WERI-Rb-1 (cell line): Measurements from ENCODE around the gene AMH.
"Not testable (repeated sequence)": the region's sequence is repeated elsewhere in the genome, so short reads cannot be mapped to it uniquely, and the experiment has no call there.

Experiments used
- DNase-seq: peaks from one replicate; pipeline ENCODE4 v3.0.0-alpha.2; 2020
- H3K27ac ChIP-seq: fragments of 250-450 bp; sonication (Bioruptor Pico); 2 replicates; pipeline ENCODE4 v1.5.1; 2020; ENCODE audit warnings: mild to moderate bottlenecking, moderate library complexity
- H3K27me3 ChIP-seq: fragments of 250-450 bp; sonication (Bioruptor Pico); 2 replicates; pipeline ENCODE4 v1.5.1; 2021; ENCODE audit warnings: mild to moderate bottlenecking, low read depth, moderate library complexity; ENCODE audit not compliant: insufficient read depth, severe bottlenecking
- H3K36me3 ChIP-seq: fragments of 250-450 bp; sonication (Bioruptor Pico); 2 replicates; pipeline ENCODE4 v1.5.1; 2020; ENCODE audit warnings: mild to moderate bottlenecking, moderate library complexity
- H3K4me3 ChIP-seq: 2 replicates; pipeline ENCODE4 v1.5.1; 2011; ENCODE audit warnings: low read depth, mild to moderate bottlenecking, control low read depth, low read length
- H3K9me3 ChIP-seq: fragments of 250-450 bp; sonication (Bioruptor Pico); 2 replicates; pipeline ENCODE4 v1.5.1; 2021; ENCODE audit warnings: mild to moderate bottlenecking, moderate library complexity; ENCODE audit not compliant: severe bottlenecking
- CTCF ChIP-seq: IDR thresholded peaks from 2 replicates; pipeline ENCODE4 v1.5.1; 2011; ENCODE audit warnings: low read depth, mild to moderate bottlenecking, control low read depth, inconsistent platforms, low read length

Gene AMH

GRCh38 chr19:2249010-2249866 lies at the start of gene AMH:
AMH (plus strand) TSS chr19:2249323; CDS start chr19:2249333, 10 bp downstream.
- no peaks in the 10 kb centered on the region for H3K9me3 ChIP-seq
- H3K36me3 ChIP-seq = peaks cover 64% of the 10 kb centered on the region
- H3K4me3 ChIP-seq = no peak within 1 kb of the TSS
- TF ChIP-seq CTCF = no peak
- H3K27me3 ChIP-seq = no peaks in the 10 kb centered on the region
- H3K27ac ChIP-seq = no peak within 1 kb of the TSS
- DNase-seq = no peak

- no peak for DNase-seq
- Histone ChIP-seq H3K27me3 (no peaks in the 10 kb centered on the region), H3K27ac (no peak overlapping the region), H3K9me3 (no peaks in the 10 kb centered on the region), H3K36me3 (peaks cover 35% of the 10 kb centered on the region), H3K4me3 (no peak overlapping the region)
- TF ChIP-seq CTCF = no peak
Observed at GRCh38 chr19:2199861-2200623, 49.1 kb upstream of the AMH start.

GRCh38 chr19:2200624-2201294 lies 48.4 kb upstream of the AMH start:
- H3K4me3 ChIP-seq, H3K27me3 ChIP-seq, H3K27ac ChIP-seq, H3K9me3 ChIP-seq, DNase-seq: not testable (repeated sequence)
- peaks cover 32% of the 10 kb centered on the region for H3K36me3 ChIP-seq

- Histone ChIP-seq H3K27me3 (no peaks in the 10 kb centered on the region), H3K9me3 (no peaks in the 10 kb centered on the region), H3K27ac (no peak overlapping the region), H3K4me3 (no peak overlapping the region), H3K36me3 (peaks cover 27% of the 10 kb centered on the region)
- no peak for DNase-seq
- no peak for TF ChIP-seq CTCF
Observed at GRCh38 chr19:2201473-2202148, 47.5 kb upstream of the AMH start.

GRCh38 chr19:2202366-2202765 lies 46.8 kb upstream of the AMH start:
- H3K4me3 ChIP-seq = no peak overlapping the region
- H3K36me3 ChIP-seq = peaks cover 27% of the 10 kb centered on the region
- H3K27ac ChIP-seq = no peak overlapping the region
- TF ChIP-seq CTCF = no peak
- DNase-seq = no peak
- H3K27me3 ChIP-seq = no peaks in the 10 kb centered on the region
- no peaks in the 10 kb centered on the region for H3K9me3 ChIP-seq
